CD4-positive, alpha-beta memory T cell (primary cell): ENCODE measurements around the gene VAV2. TPM values are rescaled to one million over a fixed set of nuclear protein-coding genes. Genes with fewer than 3 reads are reported as not detected.

ENCODE experiments used
- CTCF ChIA-PET: fragments of 350-600 bp; sonication (Branson Sonifier 250); formaldehyde crosslinking; loops from one replicate; lab custom pipeline; 2021; ENCODE audit warnings: inconsistent platforms; ENCODE audit not compliant: partially characterized antibody; lab: Charles Lee
- POLR2A ChIA-PET: fragments of 350-600 bp; sonication (Branson Sonifier 250); formaldehyde crosslinking; loops from one replicate; lab custom pipeline; 2021; ENCODE audit not compliant: partially characterized antibody; lab: Charles Lee
- DNase-seq, 5 donors: peaks; one replicate each; pipeline versions ENCODE4 v3.0.0 to v3.0.0-alpha.2; 2020 to 2022; ENCODE audit warnings: mixed read lengths in 1 of 5
- H3K27ac ChIP-seq: one replicate; pipeline ENCODE4 v1.7.0; 2013; ENCODE audit warnings: low read depth, low read length
- H3K27me3 ChIP-seq: 2 replicates; pipeline ENCODE4 v1.7.0; 2013; ENCODE audit warnings: mild to moderate bottlenecking, low read length, moderate library complexity; ENCODE audit not compliant: insufficient read depth
- H3K36me3 ChIP-seq: 2 replicates; pipeline ENCODE4 v1.7.0; 2013; ENCODE audit warnings: mild to moderate bottlenecking, low read length, moderate library complexity; ENCODE audit not compliant: insufficient read depth
- H3K4me1 ChIP-seq: 2 replicates; pipeline ENCODE4 v1.7.0; 2013; ENCODE audit warnings: mild to moderate bottlenecking, low read length, moderate library complexity; ENCODE audit not compliant: insufficient read depth
- H3K4me3 ChIP-seq, 2 donors: one replicate each; pipeline ENCODE4 v1.7.0; 2013; ENCODE audit warnings: low read length in 2 of 2, mild to moderate bottlenecking in 1 of 2
- H3K9me3 ChIP-seq, 2 donors: one replicate each; pipeline ENCODE4 v1.7.0; 2013; ENCODE audit warnings: low read length in 2 of 2, control low read depth in 1 of 2; ENCODE audit not compliant: control insufficient read depth in 1 of 2
- H3K27ac Mint-ChIP-seq, 7 donors: one replicate each; pipeline ENCODE4 v1.8.0; 2020 to 2021; ENCODE audit warnings: mixed read lengths in 7 of 7, mild to moderate bottlenecking in 6 of 7, inconsistent platforms in 3 of 7, moderate library complexity in 3 of 7
- H3K27me3 Mint-ChIP-seq, 2 donors: one replicate each; pipeline ENCODE4 v1.8.0; 2020 to 2021; ENCODE audit warnings: mixed read lengths in 2 of 2
- H3K36me3 Mint-ChIP-seq, 2 donors: one replicate each; pipeline ENCODE4 v1.8.0; 2020 to 2021; ENCODE audit warnings: mixed read lengths in 2 of 2, inconsistent platforms in 1 of 2, mild to moderate bottlenecking in 1 of 2
- H3K4me1 Mint-ChIP-seq, 4 donors: one replicate each; pipeline ENCODE4 v1.8.0; 2020 to 2021; ENCODE audit warnings: mixed read lengths in 4 of 4, mild to moderate bottlenecking in 1 of 4
- H3K4me3 Mint-ChIP-seq, 8 donors: one replicate each; pipeline ENCODE4 v1.8.0; 2020 to 2021; ENCODE audit warnings: mixed read lengths in 8 of 8, mild to moderate bottlenecking in 7 of 8, moderate library complexity in 6 of 8, inconsistent platforms in 3 of 8
- H3K9me3 Mint-ChIP-seq, 8 donors: one replicate each; pipeline ENCODE4 v1.8.0; 2020 to 2021; ENCODE audit warnings: mixed read lengths in 8 of 8, mild to moderate bottlenecking in 5 of 8, inconsistent platforms in 3 of 8, moderate library complexity in 1 of 8
- intact Hi-C: fragments of 100-400 bp; cut with micrococcal nuclease; formaldehyde crosslinking; loops from one replicate; pipeline ENCODE4 v1.15.1; 2023
- polyA plus RNA-seq, 2 donors: library from polyadenylated mRNA; unstranded; fragments of 300-500 nt; fragmentation: Illumina TruSeq; gene quantifications; one replicate each; pipeline ENCODE4 v1.2.3, GENCODE V29; 2021
- total RNA-seq, 2 experiments: library from RNA; stranded (reverse); gene quantifications; one replicate each; pipeline ENCODE4 v1.2.3, GENCODE V29; 2021

Gene VAV2
- total and polyA plus RNA-seq, 4 experiments from 2014 or later, result 0.26 to 3.0 (median 1.0) TPM

GRCh38 chr9:133782157-133783130, 209.7 kb downstream of the VAV2 start:
- H3K4me1 Mint-ChIP-seq, result no peaks in the 10 kb centered on the region
- Histone ChIP-seq H3K9me3 (no peaks in the 10 kb centered on the region), H3K27ac (no peak overlapping the region), H3K4me1 (no peaks in the 10 kb centered on the region), H3K4me3 (no peak overlapping the region), H3K27me3 (no peaks in the 10 kb centered on the region), H3K36me3 (no peaks in the 10 kb centered on the region)
- peaks cover 0 to 2% of the 10 kb centered on the region in 2 donors for H3K27me3 Mint-ChIP-seq
- ChIA-PET CTCF (interaction anchor here (0.7 to 3.8 kb wide), 22 partner anchors 9 to 316 kb away, joined by 3 to 101 read pairs (median 3); partner anchors contain the start of gene SARDH), POLR2A (interaction anchor here (0.6 to 1.3 kb wide), 2 partner anchors 212 to 234 kb away, joined by 4 read pairs; no protein-coding TSS in a partner anchor)
- DNase-seq, result peak; percentile 41 to 52 (median 47)
- no peak overlapping the region for H3K27ac Mint-ChIP-seq
- intact Hi-C loops, result loop anchor here (1.0 kb wide), 1 partner anchor 317 kb away; no protein-coding TSS in a partner anchor
- peak overlapping the region in 1 of 8 donors; percentile 20 for H3K4me3 Mint-ChIP-seq
- H3K36me3 Mint-ChIP-seq, result no peaks in the 10 kb centered on the region
- H3K9me3 Mint-ChIP-seq, result no peaks in the 10 kb centered on the region

GRCh38 chr9:133781828-133782135, 210.3 kb downstream of the VAV2 start:
- ChIA-PET CTCF (interaction anchor here (0.9 to 3.8 kb wide), 18 partner anchors 8 to 317 kb away, joined by 3 to 101 read pairs (median 4); partner anchors contain the start of gene SARDH), POLR2A (interaction anchor here (0.6 to 1.3 kb wide), 2 partner anchors 213 to 235 kb away, joined by 4 read pairs; no protein-coding TSS in a partner anchor)
- H3K36me3 ChIP-seq, result no peaks in the 10 kb centered on the region
- no peaks in the 10 kb centered on the region for H3K27me3 ChIP-seq
- Mint-ChIP-seq H3K36me3 (no peaks in the 10 kb centered on the region), H3K27ac (no peak overlapping the region), H3K4me3 (no peak overlapping the region), H3K4me1 (no peaks in the 10 kb centered on the region), H3K27me3 (no peaks in the 10 kb centered on the region), H3K9me3 (no peaks in the 10 kb centered on the region)
- intact Hi-C loops, result loop anchor here (1.0 kb wide), 1 partner anchor 318 kb away; no protein-coding TSS in a partner anchor
- DNase-seq, result no peak
- no peaks in the 10 kb centered on the region for H3K9me3 ChIP-seq
- H3K4me3 ChIP-seq, result no peak overlapping the region
- no peaks in the 10 kb centered on the region for H3K4me1 ChIP-seq
- no peak overlapping the region for H3K27ac ChIP-seq

- H3K4me1 ChIP-seq, result no peaks in the 10 kb centered on the region
- ChIA-PET POLR2A (interaction anchor here (1.3 kb wide), 1 partner anchor 213 kb away, joined by 4 read pairs; no protein-coding TSS in a partner anchor), CTCF (interaction anchor here (0.9 to 3.8 kb wide), 16 partner anchors 9 to 318 kb away, joined by 3 to 101 read pairs (median 3); partner anchors contain the start of gene SARDH)
- H3K4me3 ChIP-seq, result no peak overlapping the region
- intact Hi-C loops, result no loop called here
- H3K27ac Mint-ChIP-seq, result no peak overlapping the region
- no peaks in the 10 kb centered on the region for H3K27me3 ChIP-seq
- no peak overlapping the region for H3K27ac ChIP-seq
- no peaks in the 10 kb centered on the region for H3K4me1 Mint-ChIP-seq
- no peaks in the 10 kb centered on the region for H3K36me3 Mint-ChIP-seq
- no peaks in the 10 kb centered on the region for H3K36me3 ChIP-seq
- H3K9me3 Mint-ChIP-seq, result no peaks in the 10 kb centered on the region
- H3K27me3 Mint-ChIP-seq, result no peaks in the 10 kb centered on the region
- no peaks in the 10 kb centered on the region for H3K9me3 ChIP-seq
- DNase-seq, result no peak
- H3K4me3 Mint-ChIP-seq, result no peak overlapping the region
Observed at GRCh38 chr9:133780962-133781827, 210.9 kb downstream of the VAV2 start.

- POLR2A ChIA-PET, result no interaction called here
- intact Hi-C loops, result no loop called here
- CTCF ChIA-PET, result interaction anchor here (1.0 to 3.8 kb wide), 7 partner anchors 9 to 319 kb away, joined by 3 to 101 read pairs (median 8); no protein-coding TSS in a partner anchor
- peaks cover 0 to under 1% (median 0%) of the 10 kb centered on the region in 8 donors for H3K9me3 Mint-ChIP-seq
- H3K27ac Mint-ChIP-seq, result no peak overlapping the region
- H3K36me3 Mint-ChIP-seq, result peaks cover 0 to under 1% of the 10 kb centered on the region in 2 donors
- H3K4me3 Mint-ChIP-seq, result no peak overlapping the region
- no peaks in the 10 kb centered on the region for H3K27me3 ChIP-seq
- H3K4me1 ChIP-seq, result no peaks in the 10 kb centered on the region
- H3K27me3 Mint-ChIP-seq, result no peaks in the 10 kb centered on the region
- H3K27ac ChIP-seq, result no peak overlapping the region
- no peak for DNase-seq
- no peaks in the 10 kb centered on the region for H3K36me3 ChIP-seq
- no peaks in the 10 kb centered on the region for H3K4me1 Mint-ChIP-seq
- no peak overlapping the region for H3K4me3 ChIP-seq
- no peaks in the 10 kb centered on the region for H3K9me3 ChIP-seq
Observed at GRCh38 chr9:133780404-133780945, 211.6 kb downstream of the VAV2 start.

GRCh38 chr9:133779516-133780403, 212.4 kb downstream of the VAV2 start:
- DNase-seq, result no peak
- H3K9me3 ChIP-seq, result no peaks in the 10 kb centered on the region
- no peak overlapping the region for H3K4me3 Mint-ChIP-seq
- H3K27ac Mint-ChIP-seq, result no peak overlapping the region
- no peaks in the 10 kb centered on the region for H3K36me3 ChIP-seq
- CTCF ChIA-PET, result interaction anchor here (1.1 to 3.8 kb wide), 3 partner anchors 10 to 215 kb away, joined by 3 to 101 read pairs (median 8); no protein-coding TSS in a partner anchor
- no peaks in the 10 kb centered on the region for H3K27me3 Mint-ChIP-seq
- no peaks in the 10 kb centered on the region for H3K4me1 ChIP-seq
- H3K4me3 ChIP-seq, result no peak overlapping the region
- POLR2A ChIA-PET, result no interaction called here
- intact Hi-C loops, result no loop called here
- peaks cover 0 to 2% of the 10 kb centered on the region in 2 donors for H3K36me3 Mint-ChIP-seq
- H3K27ac ChIP-seq, result no peak overlapping the region
- no peaks in the 10 kb centered on the region for H3K27me3 ChIP-seq
- no peaks in the 10 kb centered on the region for H3K4me1 Mint-ChIP-seq
- peaks cover 0 to 2% (median 0%) of the 10 kb centered on the region in 8 donors for H3K9me3 Mint-ChIP-seq

- Histone ChIP-seq H3K27me3 (no peaks in the 10 kb centered on the region), H3K36me3 (no peaks in the 10 kb centered on the region), H3K4me3 (no peak overlapping the region), H3K27ac (no peak overlapping the region), H3K4me1 (no peaks in the 10 kb centered on the region), H3K9me3 (no peaks in the 10 kb centered on the region)
- Mint-ChIP-seq H3K27me3 (no peaks in the 10 kb centered on the region), H3K27ac (no peak overlapping the region), H3K4me3 (no peak overlapping the region), H3K9me3 (peaks cover 0 to 6% (median 0%) of the 10 kb centered on the region in 8 donors), H3K36me3 (peaks cover 0 to 2% of the 10 kb centered on the region in 2 donors), H3K4me1 (no peaks in the 10 kb centered on the region)
- ChIA-PET POLR2A (no interaction called here), CTCF (interaction anchor here (1.1 kb wide), 1 partner anchor 11 kb away, joined by 3 read pairs; no protein-coding TSS in a partner anchor)
- no peak for DNase-seq
- intact Hi-C loops, result no loop called here
Observed at GRCh38 chr9:133779081-133779480, 213.0 kb downstream of the VAV2 start.
